Caco-2 (cell line): Measurements from ENCODE around the gene CETP. TPM values are rescaled to one million over a fixed set of nuclear protein-coding genes. Genes with fewer than 3 reads are reported as not detected.
A peak's percentile ranks its signal among the peaks of the same experiment; 100 is the strongest.

Experiments used
- BruUV-seq: library from RNA; stranded (reverse); fragments of 400-500 nt; replicated peaks from 2 replicates; lab custom pipeline; 2021; lab: Mats Ljungman, UMichigan
- CTCF ChIA-PET: fragments of 300-600 bp; sonication (Branson Sonifier 250); formaldehyde crosslinking; loops from one replicate; lab custom pipeline; 2022; ENCODE audit warnings: antibody characterized with exemption; lab: Charles Lee
- POLR2A ChIA-PET: fragments of 300-600 bp; sonication (Branson Sonifier 250); formaldehyde crosslinking; loops from one replicate; lab custom pipeline; 2022; ENCODE audit warnings: antibody characterized with exemption; lab: Charles Lee
- DNase-seq, 2 experiments: peaks; one replicate each; pipeline versions ENCODE4 v3.0.0 to v3.0.0-alpha.2; 2020 to 2022
- H3K27me3 ChIP-seq: replicated peaks from 2 replicates; pipeline ENCODE4 v1.6.0; 2011; ENCODE audit warnings: low read length; ENCODE audit not compliant: control insufficient read depth, insufficient read depth
- H3K36me3 ChIP-seq: 2 replicates; pipeline ENCODE4 v1.5.1; 2011; ENCODE audit warnings: low read length; ENCODE audit not compliant: control insufficient read depth, insufficient read depth
- H3K4me1 ChIP-seq: fragments of 250-450 bp; sonication (Bioruptor Pico); 2 replicates; pipeline ENCODE4 v1.5.1; 2020; ENCODE audit warnings: mild to moderate bottlenecking
- H3K4me3 ChIP-seq: 2 replicates; pipeline ENCODE4 v1.5.1; 2011; ENCODE audit warnings: low read depth, mild to moderate bottlenecking, control low read depth, low read length
- H3K9me3 ChIP-seq: fragments of 250-450 bp; sonication (Bioruptor Pico); 2 replicates; pipeline ENCODE4 v1.5.1; 2020; ENCODE audit warnings: mild to moderate bottlenecking, moderate library complexity
- H3K27ac Mint-ChIP-seq: one replicate; pipeline ENCODE4 v1.8.0; 2022; ENCODE audit warnings: mixed read lengths; ENCODE audit not compliant: unreplicated experiment
- H3K27me3 Mint-ChIP-seq: one replicate; pipeline ENCODE4 v1.8.0; 2022; ENCODE audit warnings: mixed read lengths; ENCODE audit not compliant: insufficient read depth, unreplicated experiment
- H3K36me3 Mint-ChIP-seq: one replicate; pipeline ENCODE4 v1.8.0; 2022; ENCODE audit warnings: mild to moderate bottlenecking, mixed read lengths; ENCODE audit not compliant: insufficient read depth, unreplicated experiment
- H3K4me1 Mint-ChIP-seq: one replicate; pipeline ENCODE4 v1.8.0; 2022; ENCODE audit warnings: low read depth, mixed read lengths; ENCODE audit not compliant: unreplicated experiment
- H3K4me3 Mint-ChIP-seq: one replicate; pipeline ENCODE4 v1.8.0; 2022; ENCODE audit warnings: mild to moderate bottlenecking, moderate library complexity, mixed read lengths; ENCODE audit not compliant: unreplicated experiment
- H3K9me3 Mint-ChIP-seq: one replicate; pipeline ENCODE4 v1.8.0; 2022; ENCODE audit warnings: mixed read lengths; ENCODE audit not compliant: unreplicated experiment
- intact Hi-C: fragments of 100-400 bp; cut with micrococcal nuclease; formaldehyde crosslinking; loops from one replicate; pipeline ENCODE4 v1.10.0; 2022; ENCODE audit not compliant: unreplicated experiment
- total RNA-seq: library from RNA; stranded (reverse); gene quantifications from 2 replicates; pipeline ENCODE4 v1.2.3, GENCODE V29; 2022
- TF ChIP-seq, protein P1 (sequence below), 2 experiments: fragments of 200-600 bp in 1 of 2; IDR thresholded peaks; 1 replicate in 1 of 2; 2 replicates in 1 of 2; pipeline versions ENCODE4 v1.5.1 to v1.8.0; 2011 to 2022; ENCODE audit warnings: antibody characterized with exemption in 1 of 2, control low read depth in 1 of 2, inconsistent platforms in 1 of 2, low read depth in 1 of 2, low read length in 1 of 2, mild to moderate bottlenecking in 1 of 2, moderate library complexity in 1 of 2; ENCODE audit not compliant: insufficient read depth in 1 of 2, severe bottlenecking in 1 of 2, unreplicated experiment in 1 of 2

Gene CETP
- total RNA-seq, 1 experiment from 2014 or later: not detected

DNA sequence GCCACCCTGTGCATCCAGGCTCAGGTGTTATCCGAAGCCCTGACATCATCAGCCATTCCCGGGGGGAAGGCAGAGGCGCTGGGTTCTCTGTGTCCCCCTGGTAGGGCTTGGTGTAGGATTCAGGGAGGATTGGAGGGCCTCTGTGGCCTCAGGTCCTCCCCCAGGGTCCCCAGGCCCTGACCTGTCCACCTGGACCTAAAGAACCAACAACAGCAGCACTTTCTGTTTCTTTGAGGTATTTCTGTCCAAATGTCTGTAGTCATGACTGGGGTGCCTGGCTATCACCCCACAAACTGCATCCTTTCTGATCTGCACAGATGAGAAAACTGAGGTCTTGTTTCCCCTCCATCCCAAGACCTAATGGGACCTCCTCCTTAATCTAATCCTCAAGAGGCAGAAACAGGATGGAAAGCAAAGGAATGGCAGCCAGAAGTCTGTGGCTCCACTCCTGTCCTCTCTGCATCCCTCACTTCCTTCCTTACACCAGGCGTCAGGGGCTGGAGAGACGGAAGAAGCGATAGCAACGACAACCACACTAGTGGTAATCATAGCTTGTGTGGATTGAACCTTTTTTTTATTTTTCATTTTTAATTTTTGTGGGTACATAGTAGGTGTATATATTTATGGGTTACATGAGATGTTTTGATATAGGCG is 39.4 kb downstream of the CETP start:
- no peaks in the 10 kb centered on the region for H3K36me3 ChIP-seq
- no peak overlapping the region for H3K4me3 ChIP-seq
- H3K9me3 ChIP-seq: no peaks in the 10 kb centered on the region
- ChIA-PET CTCF (no interaction called here), POLR2A (no interaction called here)
- peak in 1 of 2 experiments; percentile 7 for DNase-seq
- H3K4me1 ChIP-seq: 0 out of 2 replicates have a peak, but pooled peaks cover 4% of the 10 kb centered on the region
- H3K4me1 Mint-ChIP-seq: peaks cover 7% of the 10 kb centered on the region
- intact Hi-C loops: no loop called here
- no peaks in the 10 kb centered on the region for H3K27me3 ChIP-seq
- H3K9me3 Mint-ChIP-seq: no peaks in the 10 kb centered on the region
- no peak overlapping the region for H3K4me3 Mint-ChIP-seq
- no peaks in the 10 kb centered on the region for H3K36me3 Mint-ChIP-seq
- TF ChIP-seq, protein P1, sequence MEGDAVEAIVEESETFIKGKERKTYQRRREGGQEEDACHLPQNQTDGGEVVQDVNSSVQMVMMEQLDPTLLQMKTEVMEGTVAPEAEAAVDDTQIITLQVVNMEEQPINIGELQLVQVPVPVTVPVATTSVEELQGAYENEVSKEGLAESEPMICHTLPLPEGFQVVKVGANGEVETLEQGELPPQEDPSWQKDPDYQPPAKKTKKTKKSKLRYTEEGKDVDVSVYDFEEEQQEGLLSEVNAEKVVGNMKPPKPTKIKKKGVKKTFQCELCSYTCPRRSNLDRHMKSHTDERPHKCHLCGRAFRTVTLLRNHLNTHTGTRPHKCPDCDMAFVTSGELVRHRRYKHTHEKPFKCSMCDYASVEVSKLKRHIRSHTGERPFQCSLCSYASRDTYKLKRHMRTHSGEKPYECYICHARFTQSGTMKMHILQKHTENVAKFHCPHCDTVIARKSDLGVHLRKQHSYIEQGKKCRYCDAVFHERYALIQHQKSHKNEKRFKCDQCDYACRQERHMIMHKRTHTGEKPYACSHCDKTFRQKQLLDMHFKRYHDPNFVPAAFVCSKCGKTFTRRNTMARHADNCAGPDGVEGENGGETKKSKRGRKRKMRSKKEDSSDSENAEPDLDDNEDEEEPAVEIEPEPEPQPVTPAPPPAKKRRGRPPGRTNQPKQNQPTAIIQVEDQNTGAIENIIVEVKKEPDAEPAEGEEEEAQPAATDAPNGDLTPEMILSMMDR (IDR thresholded peaks at IDR 0.05; ENCODE audit: insufficient read depth in 1 of 2, low read depth in 1 of 2, low read length in 1 of 2, severe bottlenecking in 1 of 2, unreplicated experiment in 1 of 2): no peak
- no TSS peak for BruUV-seq
- H3K27ac Mint-ChIP-seq: no peak overlapping the region
- no peaks in the 10 kb centered on the region for H3K27me3 Mint-ChIP-seq

DNA sequence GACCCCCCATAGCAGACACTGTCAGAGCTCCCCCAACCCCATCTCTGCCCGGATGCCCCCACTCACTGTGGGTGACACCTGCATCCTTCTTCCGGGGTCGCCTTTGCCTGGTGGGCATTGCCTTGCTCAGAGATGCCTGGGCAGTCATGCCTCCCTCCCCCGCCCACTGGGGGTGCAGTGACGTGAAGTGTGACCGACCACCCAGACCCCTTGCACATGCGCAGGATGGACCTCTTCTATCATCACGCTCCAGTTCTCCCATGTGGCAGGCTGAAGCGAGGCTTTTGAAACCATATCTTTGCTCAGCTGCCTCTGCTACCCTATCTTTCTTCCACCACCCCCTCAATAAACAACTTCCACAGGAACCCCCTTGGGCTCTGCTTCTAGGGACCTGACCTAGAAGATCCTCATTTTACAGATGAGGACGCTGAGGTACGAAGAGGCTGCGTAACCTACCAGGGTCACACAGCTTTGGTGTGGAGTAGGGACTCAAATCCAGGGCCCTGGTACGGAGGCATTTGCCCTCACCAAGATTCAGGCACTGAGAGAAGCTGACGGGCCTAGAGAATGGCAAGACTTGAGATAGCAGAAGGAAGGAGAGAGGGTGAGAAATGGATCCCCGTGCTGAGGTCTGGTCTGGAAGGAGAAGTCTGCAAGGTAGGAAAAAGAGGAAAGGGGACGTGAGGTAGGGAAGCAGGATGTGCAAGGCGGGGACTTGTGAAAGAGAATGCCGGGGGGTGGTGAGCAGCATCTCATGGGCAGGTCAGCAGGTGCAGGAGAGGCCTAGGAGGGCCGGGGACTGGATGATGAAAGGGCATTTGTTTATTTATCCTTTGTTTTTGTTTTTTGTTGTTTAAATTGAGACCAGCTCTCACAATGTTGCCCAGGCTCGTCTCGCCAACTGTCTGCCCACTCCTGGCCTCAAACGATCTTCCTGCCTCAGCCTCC is 42.0 kb downstream of the CETP start:
- CTCF ChIA-PET: no interaction called here
- no peak overlapping the region for H3K4me3 Mint-ChIP-seq
- BruUV-seq: no TSS peak

More for the DNA sequence above, 42.0 kb downstream of the CETP start:
- no peaks in the 10 kb centered on the region for H3K9me3 ChIP-seq
- H3K4me3 ChIP-seq: no peak overlapping the region
- no peaks in the 10 kb centered on the region for H3K36me3 ChIP-seq
- TF ChIP-seq, protein P1 (IDR thresholded peaks at IDR 0.05; ENCODE audit: insufficient read depth in 1 of 2, low read depth in 1 of 2, low read length in 1 of 2, severe bottlenecking in 1 of 2, unreplicated experiment in 1 of 2): no peak
- peak in 1 of 2 experiments; percentile 31 for DNase-seq
- Mint-ChIP-seq H3K4me1 (peaks cover 7% of the 10 kb centered on the region), H3K9me3 (no peaks in the 10 kb centered on the region), H3K27me3 (no peaks in the 10 kb centered on the region), H3K36me3 (no peaks in the 10 kb centered on the region), H3K27ac (no peak overlapping the region)
- POLR2A ChIA-PET: no interaction called here
- H3K27me3 ChIP-seq: no peaks in the 10 kb centered on the region
- 0 out of 2 replicates have a peak, but pooled peaks cover 4% of the 10 kb centered on the region for H3K4me1 ChIP-seq
- intact Hi-C loops: no loop called here
